GM19397 (cell line): ENCODE data around the gene ENOX2.
"Not testable (repeated sequence)": the region's sequence is repeated elsewhere in the genome, so short reads cannot be mapped to it uniquely, and the experiment has no call there.

Experiments used
- ATAC-seq: cut with Tn5 transposase; IDR thresholded peaks from one replicate; pipeline ENCODE4 v1.9.1; 2021; ENCODE audit warnings: mild to moderate bottlenecking, moderate library complexity; ENCODE audit not compliant: unreplicated experiment

Gene ENOX2

DNA sequence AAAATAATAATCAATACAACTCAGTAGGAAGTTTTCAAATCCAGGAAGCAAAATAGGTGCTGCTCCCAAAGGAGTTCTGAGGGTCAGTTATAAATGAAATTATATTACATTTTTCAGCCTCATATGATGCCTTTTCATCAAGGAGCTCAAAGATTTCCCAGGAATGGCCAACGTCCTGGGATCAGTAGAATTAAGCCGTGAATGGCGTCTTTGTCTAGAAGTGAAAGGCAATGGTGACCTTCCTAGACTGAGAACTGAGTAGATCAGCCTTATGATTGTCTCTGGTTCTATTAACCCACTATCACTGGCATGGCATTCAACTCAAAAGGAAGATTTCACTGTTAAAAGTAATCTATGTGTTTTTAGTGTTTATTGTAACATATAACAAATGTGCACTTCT lies 74.4 kb downstream of the ENOX2 start:
- no peak for ATAC-seq

DNA sequence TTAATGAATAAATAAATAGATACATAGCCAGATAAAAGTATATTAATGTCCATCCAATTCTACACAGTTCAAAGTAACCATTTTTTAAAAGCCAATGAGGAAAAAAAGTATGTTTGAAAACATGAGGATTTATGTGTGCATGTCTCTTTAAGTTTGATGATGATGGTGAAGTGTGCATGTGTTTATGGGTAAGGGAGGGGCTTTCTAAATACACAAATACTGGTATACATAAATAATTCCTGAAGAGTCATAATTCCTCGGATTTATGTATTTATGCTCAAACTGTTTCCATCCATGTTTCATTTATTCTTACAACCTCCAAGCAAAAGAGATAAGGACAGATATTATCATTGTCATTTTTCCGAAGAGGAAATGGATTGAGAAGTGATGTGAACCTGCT lies 75.4 kb downstream of the ENOX2 start:
- no peak for ATAC-seq

DNA sequence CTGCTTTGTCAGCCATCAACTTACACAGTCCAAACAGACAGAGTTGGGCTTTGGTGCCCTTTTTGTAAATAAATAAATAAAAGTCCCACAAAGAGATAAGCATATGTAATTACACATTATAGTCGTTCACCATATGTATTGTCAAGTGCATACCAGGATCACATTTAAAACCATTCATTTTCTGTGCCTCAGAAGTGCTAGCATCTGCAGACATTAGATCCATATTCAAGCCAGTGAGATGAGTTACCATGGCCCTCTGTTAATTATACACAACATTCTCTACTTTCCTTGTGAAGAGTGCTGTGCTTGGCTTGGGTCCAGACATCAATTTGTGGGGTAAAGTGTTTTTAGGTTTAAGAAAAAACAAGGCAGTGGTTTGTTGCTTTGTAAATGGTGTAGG lies 76.8 kb downstream of the ENOX2 start:
- ATAC-seq, result no peak

DNA sequence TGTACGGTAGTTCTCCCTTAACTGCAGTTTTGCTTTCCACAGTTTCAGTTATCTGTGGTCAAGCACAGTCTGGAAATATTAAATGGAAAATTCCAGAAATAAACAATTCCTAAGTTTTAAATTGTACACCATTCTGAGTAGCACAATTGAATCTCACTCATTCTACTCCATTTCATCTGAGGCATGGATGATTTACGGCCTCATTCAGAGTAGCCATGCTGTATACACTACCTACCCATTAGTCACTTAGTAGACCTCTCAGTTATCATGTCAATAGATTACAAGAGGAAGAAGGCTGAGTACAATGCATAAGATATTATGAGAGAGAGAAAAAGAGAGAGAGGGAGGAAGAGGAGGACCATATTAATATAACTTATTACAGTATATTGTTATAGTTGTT lies 77.5 kb downstream of the ENOX2 start:
- ATAC-seq, result no peak

DNA sequence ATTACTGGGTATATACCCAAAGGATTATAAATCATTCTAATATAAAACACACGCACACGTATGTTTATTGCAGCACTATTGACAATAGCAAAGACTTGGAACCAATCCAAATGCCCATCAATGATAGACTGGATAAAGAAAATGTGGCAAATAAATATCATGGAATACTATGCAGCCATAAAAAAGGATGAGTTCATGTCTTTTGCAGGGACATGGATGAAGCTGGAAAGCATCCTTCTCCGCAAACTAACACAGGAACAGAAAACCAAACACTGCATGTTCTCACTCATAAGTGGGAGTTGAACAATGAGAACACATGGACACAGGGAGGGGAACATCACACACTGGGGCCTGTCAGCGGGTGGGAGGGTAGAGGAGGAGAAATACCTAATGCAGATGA lies 83.6 kb downstream of the ENOX2 start:
- ATAC-seq, result not testable (repeated sequence)

DNA sequence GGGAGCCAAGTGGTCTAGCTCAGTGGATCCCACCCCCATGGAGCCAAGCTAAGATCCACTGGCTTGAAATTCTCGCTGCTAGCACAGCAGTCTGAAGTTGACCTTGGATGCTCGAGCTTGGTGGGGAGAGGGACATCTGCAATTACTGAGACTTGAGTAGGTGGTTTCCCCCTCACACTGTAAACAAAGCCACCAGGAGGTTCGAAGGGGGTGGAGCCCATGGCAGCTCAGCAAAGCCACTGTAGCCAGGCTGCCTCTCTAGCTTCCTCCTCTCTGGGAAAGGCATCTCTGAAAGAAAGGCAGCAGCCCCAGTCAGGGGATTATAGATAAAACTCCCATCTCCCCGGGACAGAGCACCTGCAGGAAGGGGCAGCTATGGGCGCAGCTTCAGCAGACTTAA lies 89.1 kb downstream of the ENOX2 start:
- ATAC-seq, result not testable (repeated sequence)

DNA sequence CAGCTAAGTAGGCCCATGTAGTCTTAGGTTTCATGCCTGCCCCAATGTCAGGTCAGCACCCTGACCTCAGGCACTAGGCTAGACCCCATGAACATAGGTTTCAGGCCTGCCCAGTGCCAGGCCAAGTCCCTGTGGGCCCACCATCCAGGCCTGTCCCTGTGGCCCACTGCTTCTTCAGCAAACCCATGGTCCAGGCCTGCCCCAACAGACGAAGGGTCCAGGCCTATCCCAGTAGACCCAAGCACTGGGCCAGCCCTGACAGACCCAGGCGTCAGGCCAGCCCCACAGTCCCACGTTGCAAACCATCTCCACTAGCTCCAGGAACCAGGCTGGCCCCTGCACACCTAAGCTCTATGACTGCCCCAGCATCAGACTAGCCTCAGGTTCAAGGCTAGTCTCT lies 92.4 kb downstream of the ENOX2 start:
- no peak for ATAC-seq

DNA sequence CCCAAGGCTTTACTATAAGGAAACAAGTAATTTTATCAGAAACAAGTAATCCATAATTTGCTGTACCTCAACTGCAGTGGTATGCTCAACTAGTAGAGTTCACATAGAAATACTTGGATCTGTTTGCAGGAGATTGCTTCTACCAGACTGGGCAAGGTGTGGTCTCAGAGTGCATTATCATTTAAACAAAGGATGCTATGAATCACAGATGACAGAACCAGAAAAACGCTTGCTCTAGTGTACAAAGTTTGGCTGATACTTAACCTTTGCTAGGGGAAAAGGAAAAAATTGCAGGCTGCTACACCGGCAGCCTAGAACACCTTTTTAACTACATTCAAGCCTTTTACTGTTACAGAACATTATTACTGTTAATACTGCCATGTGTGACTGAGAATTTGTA lies 97.1 kb downstream of the ENOX2 start:
- no peak for ATAC-seq

DNA sequence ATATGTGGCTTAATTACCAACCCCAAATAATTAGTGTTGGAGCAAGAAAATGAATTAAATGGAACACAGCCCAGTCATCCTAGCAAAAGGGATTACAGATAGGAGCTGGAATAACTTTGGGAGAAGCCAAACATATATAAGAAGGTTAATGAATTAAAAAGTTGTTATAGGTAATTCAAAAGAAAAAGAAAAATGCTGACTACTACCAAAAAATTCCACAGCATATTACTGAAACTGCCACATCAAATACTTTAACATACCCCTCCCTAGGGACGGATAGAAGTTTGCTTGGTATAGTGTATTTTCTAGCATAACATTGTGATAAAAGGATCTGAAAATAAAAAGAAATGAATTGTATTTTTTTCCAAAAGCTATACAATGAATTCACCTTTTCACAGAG lies 99.5 kb downstream of the ENOX2 start:
- ATAC-seq, result no peak

DNA sequence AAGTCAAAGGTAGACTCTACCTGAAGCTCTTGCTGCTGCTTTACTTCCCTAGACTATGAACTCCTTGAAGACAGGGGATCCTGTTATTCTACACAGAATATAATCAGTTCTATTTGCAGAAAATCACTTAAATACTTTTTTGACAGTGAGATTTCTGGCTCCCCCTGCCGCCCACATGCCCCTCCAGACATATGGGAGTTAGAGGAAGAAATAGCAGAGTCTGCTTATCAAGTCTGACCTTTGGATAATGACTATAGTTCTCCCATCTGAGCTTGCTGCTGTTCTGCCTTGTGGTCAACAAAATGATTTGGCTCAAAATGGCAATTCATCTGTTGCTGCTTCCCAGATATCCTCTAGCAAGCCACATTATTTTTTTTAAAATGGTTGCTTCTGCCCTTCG lies 101.1 kb downstream of the ENOX2 start:
- no peak for ATAC-seq

DNA sequence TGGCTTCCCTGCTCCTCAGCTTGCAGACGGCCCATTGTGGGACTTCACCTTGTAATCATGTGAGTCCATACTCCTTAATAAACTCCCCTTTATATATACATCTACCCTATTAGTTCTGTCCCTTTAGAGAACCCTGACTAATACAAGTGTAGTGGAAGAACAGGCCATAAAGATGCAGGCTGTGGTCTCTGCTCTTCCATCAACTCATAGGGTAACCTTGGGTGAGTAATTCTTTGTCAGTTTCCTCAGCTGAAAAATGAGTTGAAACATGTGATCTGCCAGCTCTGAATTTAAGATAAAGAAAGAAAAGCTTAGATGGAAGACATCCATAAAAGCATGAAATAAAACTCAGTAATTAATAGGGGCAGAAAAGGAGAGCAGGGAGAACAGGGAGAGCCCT lies 103.6 kb downstream of the ENOX2 start:
- ATAC-seq, result no peak

DNA sequence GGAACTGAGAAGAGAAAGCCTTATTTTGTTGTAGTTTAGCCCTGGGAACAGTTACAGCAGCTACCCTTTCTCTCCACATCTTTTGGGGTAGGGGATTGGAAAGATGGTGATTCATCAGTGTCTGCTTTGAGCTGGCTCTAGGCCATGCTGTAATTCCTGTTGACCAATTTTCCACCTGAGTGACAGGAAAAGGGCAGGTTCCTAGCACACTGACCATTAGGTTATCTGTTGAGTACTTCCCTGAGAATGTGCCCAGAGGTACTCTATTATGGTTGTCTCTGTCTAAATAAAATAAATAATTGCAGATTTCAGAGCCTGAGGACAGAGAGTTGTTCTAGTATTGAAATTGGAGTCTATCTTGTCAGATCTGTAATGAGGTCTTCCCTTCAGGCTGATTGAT lies 109.0 kb downstream of the ENOX2 start:
- ATAC-seq, result no peak

DNA sequence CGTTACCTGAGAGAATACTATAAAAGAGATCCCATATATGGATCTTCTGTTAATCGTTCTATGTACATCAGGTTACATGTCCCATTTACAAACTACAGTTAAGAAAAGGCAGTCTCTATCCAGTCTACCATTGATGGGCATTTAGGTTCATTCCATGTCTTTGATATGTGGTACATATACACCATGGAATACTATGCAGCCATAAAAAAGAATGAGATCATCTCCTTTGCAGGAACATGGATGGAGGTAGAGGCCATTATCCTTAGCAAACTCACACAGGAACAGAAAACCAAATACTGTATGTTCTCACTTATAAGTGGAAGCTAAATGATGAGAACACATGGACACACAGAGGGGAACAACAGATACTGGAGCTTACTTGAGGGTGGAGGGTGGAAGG lies 111.1 kb downstream of the ENOX2 start:
- not testable (repeated sequence) for ATAC-seq

DNA sequence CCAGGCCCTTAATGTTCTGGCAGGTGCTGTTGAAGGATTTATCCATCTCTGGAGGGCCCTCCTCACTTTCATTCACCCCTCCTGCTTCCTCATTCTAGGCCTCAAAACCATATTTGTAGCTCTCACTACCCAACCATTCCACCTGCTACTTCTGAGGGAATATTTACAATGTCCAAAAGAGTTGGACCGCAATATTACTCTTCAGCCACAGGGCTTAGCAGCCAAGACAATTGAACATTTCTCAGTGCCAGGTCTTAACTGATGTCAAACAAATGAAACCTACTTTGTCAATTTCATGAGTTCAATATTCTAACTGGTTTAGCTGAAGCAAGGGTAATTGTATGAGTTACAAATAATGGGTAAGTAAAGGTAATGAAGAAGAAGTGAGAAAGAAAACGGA lies 113.2 kb downstream of the ENOX2 start:
- ATAC-seq, result no peak

DNA sequence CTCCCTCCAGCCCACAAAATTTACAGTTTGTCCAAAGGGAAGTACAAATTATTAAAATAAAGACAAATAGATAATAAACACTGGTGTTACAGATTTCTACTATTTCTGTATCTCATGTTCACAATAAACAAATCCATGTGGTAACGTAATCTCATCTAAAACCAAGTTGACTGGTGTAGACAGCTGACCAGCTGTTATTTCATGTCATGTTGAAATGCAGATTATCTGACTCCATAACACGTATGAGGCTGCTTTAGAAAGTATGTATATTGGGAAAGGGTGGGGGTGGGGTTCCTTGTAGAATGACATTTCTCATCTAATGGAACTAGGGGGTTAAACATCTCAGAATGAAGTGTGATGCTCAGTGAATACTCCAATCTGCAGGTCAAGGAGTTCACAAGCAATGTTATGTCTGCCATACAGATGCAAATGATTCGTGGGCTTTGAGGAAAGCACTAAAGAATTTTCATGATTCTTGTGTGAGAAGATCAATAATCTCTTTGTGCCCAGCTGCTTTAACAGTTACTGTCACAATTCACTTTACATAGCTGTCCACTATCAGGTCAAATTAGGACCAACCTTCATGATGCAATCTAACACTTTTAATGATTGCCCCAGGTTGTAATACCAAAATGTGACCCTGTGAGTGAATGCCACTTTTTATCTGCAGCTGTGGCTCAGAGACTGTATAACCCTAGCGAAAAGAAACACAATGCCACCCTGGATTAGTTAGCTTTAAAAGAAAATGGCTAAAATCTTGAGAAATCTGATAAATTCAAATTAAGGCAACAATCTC lies 114.0 kb downstream of the ENOX2 start:
- no peak for ATAC-seq

DNA sequence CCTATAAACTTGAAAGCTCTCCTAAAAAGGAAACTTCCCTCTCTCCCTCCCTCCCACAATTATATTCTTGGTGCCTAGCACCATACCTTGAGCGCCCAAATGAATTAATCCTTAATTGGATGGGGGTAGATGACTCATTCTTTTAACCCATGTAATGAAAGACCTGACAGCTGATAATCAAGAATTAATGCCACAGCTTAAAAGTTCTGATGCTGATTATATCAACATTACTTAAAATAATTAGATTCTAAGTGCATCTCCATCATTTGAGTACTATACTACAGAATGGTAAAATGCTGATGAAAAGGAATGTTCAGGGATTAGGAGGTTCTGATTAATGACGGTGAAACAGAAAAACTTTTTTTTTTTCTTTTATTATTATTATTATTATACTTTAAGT lies 117.0 kb downstream of the ENOX2 start:
- no peak for ATAC-seq

DNA sequence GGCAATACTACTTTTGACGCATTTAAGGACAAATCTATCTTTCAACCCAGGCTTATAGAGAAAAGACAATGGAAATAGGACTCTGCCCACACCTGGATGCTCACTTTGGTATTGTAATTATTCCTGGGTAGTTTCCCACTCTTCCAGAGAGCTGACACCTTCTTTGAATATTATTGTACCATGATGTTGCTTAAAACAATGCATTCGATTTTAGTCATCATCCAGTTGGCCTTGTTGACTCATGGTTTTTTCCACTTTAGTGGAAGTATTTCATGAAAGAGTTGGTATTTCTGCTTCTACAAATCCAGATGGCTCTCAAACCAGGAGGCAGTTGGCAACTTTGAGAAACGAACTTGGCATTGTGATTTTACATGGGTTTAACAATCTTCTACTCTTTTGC lies 124.2 kb downstream of the ENOX2 start:
- no peak for ATAC-seq

DNA sequence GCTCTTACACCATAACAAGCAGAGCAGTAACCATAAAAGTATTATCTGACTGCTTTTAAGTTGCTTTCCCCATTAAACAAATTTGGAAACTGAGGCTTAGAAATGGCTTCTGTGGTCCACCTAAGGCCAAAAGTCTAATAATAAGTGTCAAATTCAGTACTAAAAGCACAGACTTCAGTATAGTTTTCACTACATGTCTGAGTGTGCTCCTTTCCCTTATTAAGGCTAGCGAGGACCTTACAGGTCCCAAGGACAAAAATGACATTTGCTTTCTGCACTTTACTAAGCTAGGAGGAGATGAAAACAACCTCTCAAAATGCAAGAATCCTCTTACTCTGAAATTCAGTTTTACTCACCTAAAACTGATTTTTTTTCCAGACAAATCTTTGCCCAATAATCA lies 127.2 kb downstream of the ENOX2 start:
- no peak for ATAC-seq

DNA sequence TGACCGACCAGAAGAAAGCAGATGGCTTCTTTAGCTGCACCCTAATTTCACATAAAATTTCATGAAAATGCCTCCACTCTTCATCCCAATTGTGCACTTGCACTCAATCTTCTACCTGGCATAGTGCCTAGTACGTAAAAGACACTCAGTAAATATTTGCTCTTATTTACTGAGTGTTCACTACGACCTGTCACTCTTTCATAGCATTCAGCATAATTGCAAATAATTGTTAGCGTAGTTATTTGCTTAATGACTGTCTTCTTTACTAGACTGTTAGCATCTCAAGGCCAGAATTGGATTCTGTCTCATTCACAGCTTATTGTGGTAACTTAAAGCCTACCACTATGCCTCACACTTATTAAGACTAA lies 130.2 kb downstream of the ENOX2 start:
- ATAC-seq, result no peak

DNA sequence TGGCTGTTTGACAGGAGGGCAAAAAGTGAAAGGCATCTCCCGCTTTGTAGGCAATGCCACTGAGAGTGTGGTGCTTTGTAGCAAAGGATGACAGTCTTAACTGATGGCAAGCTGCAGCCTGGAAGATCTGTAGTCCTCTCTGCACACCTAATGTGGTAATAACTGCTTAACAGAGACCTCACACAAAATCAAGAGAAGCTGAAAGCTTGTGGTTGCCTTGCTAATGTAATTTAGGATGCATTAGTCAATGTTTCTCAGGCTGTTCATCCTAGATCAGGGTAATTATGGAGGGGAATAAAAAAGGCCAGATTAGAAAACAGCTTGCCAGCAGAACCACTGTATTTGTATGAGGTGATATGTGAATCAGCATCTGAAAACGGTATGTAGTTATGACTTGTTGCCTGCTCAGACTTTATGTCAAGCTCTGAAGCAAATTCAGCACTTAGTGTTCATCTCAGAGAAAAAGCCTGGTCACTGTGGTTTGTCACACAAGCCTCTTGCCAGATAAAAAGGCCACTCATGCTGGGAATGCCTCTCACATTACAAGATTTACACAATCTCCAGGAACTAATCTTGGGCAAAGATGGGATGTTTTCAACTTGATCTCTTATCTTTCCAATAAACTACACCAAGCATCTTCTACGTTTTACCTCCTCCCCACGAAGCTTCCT lies 130.8 kb downstream of the ENOX2 start:
- no peak for ATAC-seq

DNA sequence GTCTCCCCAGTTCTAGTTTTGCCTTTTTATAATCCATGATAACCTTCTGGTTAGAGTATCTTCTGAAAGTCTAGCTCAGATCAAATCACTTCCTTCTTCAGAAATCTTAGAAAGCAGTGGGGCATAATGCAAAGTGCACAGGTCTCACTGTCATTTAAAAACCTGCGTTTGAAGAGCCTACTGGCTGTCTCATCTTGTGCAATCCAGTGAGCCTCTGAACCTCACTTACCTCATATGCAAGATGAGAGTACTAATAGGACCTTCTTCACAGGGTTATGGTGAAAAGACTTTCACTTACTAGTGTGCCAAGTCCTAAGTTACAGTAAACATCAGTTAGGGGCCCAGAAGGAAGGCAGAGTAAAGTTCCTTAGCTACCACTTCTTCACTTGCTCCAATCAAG lies 131.4 kb downstream of the ENOX2 start:
- no peak for ATAC-seq

DNA sequence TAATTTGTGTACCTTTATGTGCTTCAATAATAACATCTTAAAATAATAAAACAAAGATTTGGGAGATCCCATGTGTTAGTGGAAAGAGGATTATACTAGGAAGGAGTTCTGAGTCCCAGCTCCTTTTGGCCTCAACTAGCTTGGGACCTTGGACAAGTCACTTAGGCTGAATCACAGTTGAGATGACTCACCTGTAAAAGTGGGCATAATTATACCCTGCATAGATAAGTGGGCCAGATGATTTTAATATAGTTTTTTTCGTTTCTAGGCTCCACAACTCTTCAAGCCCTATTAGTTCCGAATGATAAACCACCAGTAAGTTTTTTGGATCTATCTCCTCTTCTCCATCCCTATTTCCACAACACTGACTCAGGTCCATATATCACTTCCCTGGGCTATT lies 131.8 kb downstream of the ENOX2 start:
- no peak for ATAC-seq

DNA sequence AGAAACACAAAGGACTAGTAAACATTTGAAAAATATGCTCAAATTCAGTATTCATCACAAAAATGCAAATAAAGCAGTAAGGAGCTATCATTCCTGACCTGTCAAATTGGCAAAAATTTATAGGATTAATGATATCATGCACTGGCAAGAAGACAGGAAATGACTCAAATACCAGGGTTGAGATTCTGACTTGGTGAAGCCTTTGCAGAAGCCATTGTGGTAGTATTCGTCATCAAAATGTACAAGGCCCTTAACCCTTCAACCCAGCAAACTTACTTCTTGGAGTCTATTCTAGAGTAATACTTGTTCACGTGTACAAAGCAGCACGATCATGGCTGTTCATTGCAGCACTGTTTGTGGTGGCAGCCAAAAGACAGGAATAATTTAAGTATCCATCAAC lies 132.4 kb downstream of the ENOX2 start:
- ATAC-seq, result no peak
